Spleen (tissue), 7 donors: Measurements from ENCODE around the gene SMIM1.

Experiments used
- POLR2A ChIP-seq, 3 donors: fragments of 450-650 bp; IDR thresholded peaks; one replicate each; pipeline ENCODE4 v1.5.1; 2017; ENCODE audit warnings: antibody characterized with exemption in 3 of 3, mild to moderate bottlenecking in 1 of 3
- POLR2AphosphoS5 ChIP-seq, 3 donors: sonication (generic); formaldehyde crosslinking; IDR thresholded peaks; one replicate each; pipeline ENCODE4 v1.5.1; 2017; ENCODE audit warnings: antibody characterized with exemption in 3 of 3
- TF ChIP-seq, protein P1 (sequence below), 11 experiments: fragments of 200-600 bp in 7 of 11; fragments of 450-650 bp in 4 of 11; sonication (generic) in 4 of 11; IDR thresholded peaks in 8 of 11; conservative IDR thresholded peaks in 3 of 11; 1 replicate in 7 of 11; 2 replicates in 4 of 11; pipeline versions ENCODE4 v1.4.0 to v1.8.0; 2016 to 2021; ENCODE audit warnings: antibody characterized with exemption in 11 of 11, inconsistent platforms in 4 of 11, mild to moderate bottlenecking in 1 of 11
- donor health status: DM: no; HTN: no; CAD: no; lungs with moderate emphysema.
- donor health status: DM: no; HTN: no; CAD: no.
- donor health status: DM: no; HTN: no; CAD: no.

DNA sequence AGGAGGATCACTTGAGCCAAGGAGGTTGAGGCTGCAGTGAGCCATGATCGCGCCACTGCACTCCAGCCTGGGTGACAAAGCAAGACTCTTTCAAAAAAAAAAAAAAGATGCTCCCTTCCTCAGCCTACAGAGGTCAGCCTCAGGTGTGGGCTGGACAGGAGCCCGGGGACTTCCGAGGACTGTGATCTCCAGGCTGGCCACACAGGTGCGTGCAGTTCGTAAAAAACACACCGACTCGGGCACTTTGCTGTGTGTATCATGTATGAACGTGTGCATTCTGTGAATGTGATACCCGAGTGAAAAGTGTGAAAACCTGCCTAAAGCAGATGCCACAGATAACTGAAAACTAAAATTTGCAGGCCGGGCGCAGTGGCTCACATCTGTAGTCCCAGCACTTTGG, 28.7 kb upstream of the SMIM1 start:
- TF ChIP-seq, protein P1, sequence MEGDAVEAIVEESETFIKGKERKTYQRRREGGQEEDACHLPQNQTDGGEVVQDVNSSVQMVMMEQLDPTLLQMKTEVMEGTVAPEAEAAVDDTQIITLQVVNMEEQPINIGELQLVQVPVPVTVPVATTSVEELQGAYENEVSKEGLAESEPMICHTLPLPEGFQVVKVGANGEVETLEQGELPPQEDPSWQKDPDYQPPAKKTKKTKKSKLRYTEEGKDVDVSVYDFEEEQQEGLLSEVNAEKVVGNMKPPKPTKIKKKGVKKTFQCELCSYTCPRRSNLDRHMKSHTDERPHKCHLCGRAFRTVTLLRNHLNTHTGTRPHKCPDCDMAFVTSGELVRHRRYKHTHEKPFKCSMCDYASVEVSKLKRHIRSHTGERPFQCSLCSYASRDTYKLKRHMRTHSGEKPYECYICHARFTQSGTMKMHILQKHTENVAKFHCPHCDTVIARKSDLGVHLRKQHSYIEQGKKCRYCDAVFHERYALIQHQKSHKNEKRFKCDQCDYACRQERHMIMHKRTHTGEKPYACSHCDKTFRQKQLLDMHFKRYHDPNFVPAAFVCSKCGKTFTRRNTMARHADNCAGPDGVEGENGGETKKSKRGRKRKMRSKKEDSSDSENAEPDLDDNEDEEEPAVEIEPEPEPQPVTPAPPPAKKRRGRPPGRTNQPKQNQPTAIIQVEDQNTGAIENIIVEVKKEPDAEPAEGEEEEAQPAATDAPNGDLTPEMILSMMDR (IDR thresholded peaks at IDR 0.05 in 8 of 11, conservative IDR thresholded peaks at IDR 0.05 in 3 of 11): no peak
- TF ChIP-seq POLR2A (IDR thresholded peaks at IDR 0.05): no peak
- no peak for TF ChIP-seq POLR2AphosphoS5 (IDR thresholded peaks at IDR 0.05)
